H1 (cell line): ENCODE measurements around the gene PRPF39. TPM values are rescaled to one million over a fixed set of nuclear protein-coding genes. Genes with fewer than 3 reads are reported as not detected.

Experiments
- CTCF ChIA-PET: fragments of 300-600 bp; sonication (Branson Sonifier 250); formaldehyde crosslinking; loops from one replicate; lab custom pipeline; 2021; ENCODE audit not compliant: partially characterized antibody; lab: Charles Lee
- POLR2A ChIA-PET: fragments of 300-600 bp; sonication (Branson Sonifier 250); formaldehyde crosslinking; loops from one replicate; lab custom pipeline; 2021; ENCODE audit warnings: inconsistent platforms; ENCODE audit not compliant: partially characterized antibody; lab: Charles Lee
- DNase-seq, 2 experiments: peaks; one replicate each; pipeline versions ENCODE4 v3.0.0 to v3.0.0-alpha.2; 2010 to 2022; ENCODE audit warnings: low spot score in 2 of 2, low read depth in 1 of 2, mixed read lengths in 1 of 2
- FAIRE-seq: peaks from 2 replicates; lab custom pipeline; 2011; peaks lifted over from hg19 to GRCh38; lab: Jason Lieb, UNC
- H2AFZ ChIP-seq: 2 replicates; pipeline ENCODE4 v1.8.1; 2012; ENCODE audit warnings: low read length, inconsistent platforms
- H2AK5ac ChIP-seq: 2 replicates; pipeline ENCODE4 v1.6.1; 2013; ENCODE audit warnings: low read depth, low read length
- H2BK120ac ChIP-seq: replicated peaks from 2 replicates; pipeline ENCODE3; 2013; ENCODE audit warnings: low read depth, low read length, inconsistent platforms
- H2BK12ac ChIP-seq: 2 replicates; pipeline ENCODE4 v1.6.1; 2013; ENCODE audit warnings: low read depth, low read length
- H2BK15ac ChIP-seq: 2 replicates; pipeline ENCODE4 v1.6.1; 2013; ENCODE audit warnings: low read length
- H2BK20ac ChIP-seq: 2 replicates; pipeline ENCODE4 v1.6.1; 2013; ENCODE audit warnings: low read length
- H2BK5ac ChIP-seq: 2 replicates; pipeline ENCODE4 v1.6.1; 2013; ENCODE audit warnings: low read depth, low read length
- H3K14ac ChIP-seq: 2 replicates; pipeline ENCODE4 v1.6.1; 2013; ENCODE audit warnings: inconsistent platforms; ENCODE audit not compliant: insufficient read length
- H3K18ac ChIP-seq: 2 replicates; pipeline ENCODE4 v1.6.1; 2013; ENCODE audit warnings: low read length; ENCODE audit errors: extremely low read depth
- H3K23ac ChIP-seq: 2 replicates; pipeline ENCODE4 v1.6.1; 2013; ENCODE audit warnings: inconsistent platforms; ENCODE audit not compliant: insufficient read length
- H3K23me2 ChIP-seq: 2 replicates; pipeline ENCODE4 v1.6.1; 2013; ENCODE audit warnings: low read depth, low read length
- H3K27ac ChIP-seq: 2 replicates; pipeline ENCODE4 v1.6.1; 2011; ENCODE audit warnings: low read depth, low read length, inconsistent platforms
- H3K27me3 ChIP-seq, 4 experiments: replicated peaks in 1 of 4; 1 replicate in 1 of 4; 2 replicates in 3 of 4; pipeline versions ENCODE4 v1.6.1 to v1.8.1; 2011 to 2013; ENCODE audit warnings: low read length in 3 of 4, mild to moderate bottlenecking in 3 of 4, inconsistent platforms in 2 of 4, mixed read lengths in 2 of 4, moderate library complexity in 1 of 4; ENCODE audit not compliant: control insufficient read depth in 3 of 4, insufficient read depth in 3 of 4; ENCODE audit errors: extremely low read depth in 1 of 4
- H3K36me3 ChIP-seq, 4 experiments: 2 replicates each; pipeline versions ENCODE4 v1.6.1 to v1.8.1; 2011 to 2013; ENCODE audit warnings: mild to moderate bottlenecking in 4 of 4, low read length in 3 of 4, moderate library complexity in 2 of 4, control low read depth in 1 of 4, inconsistent platforms in 1 of 4; ENCODE audit not compliant: insufficient read depth in 4 of 4, control insufficient read depth in 2 of 4
- H3K4ac ChIP-seq: replicated peaks from 2 replicates; pipeline ENCODE3; 2013; ENCODE audit warnings: low read length, low read depth, mixed read lengths, inconsistent platforms; ENCODE audit not compliant: insufficient read length
- H3K4me1 ChIP-seq, 4 experiments: replicated peaks in 1 of 4; 1 replicate in 1 of 4; 2 replicates in 3 of 4; pipeline versions ENCODE4 v1.6.1 to v1.8.1; 2011 to 2013; ENCODE audit warnings: low read length in 3 of 4, inconsistent platforms in 2 of 4, mixed read lengths in 1 of 4; ENCODE audit not compliant: insufficient read depth in 4 of 4, control insufficient read depth in 3 of 4
- H3K4me2 ChIP-seq, 2 experiments: 2 replicates each; pipeline versions ENCODE4 v1.6.1 to v1.8.1; 2011 to 2013; ENCODE audit warnings: low read depth in 2 of 2, low read length in 2 of 2, control low read depth in 1 of 2, inconsistent platforms in 1 of 2, mild to moderate bottlenecking in 1 of 2; ENCODE audit not compliant: insufficient read depth in 1 of 2
- H3K4me3 ChIP-seq, 4 experiments: fragments of 200-600, 300-600 bp in 1 of 4; sonication (generic), shearing (Covaris generic), sonication (Bioruptor Twin) in 1 of 4; 2 replicates each; pipeline versions ENCODE4 v1.5.1 to v1.8.1; 2011 to 2016; ENCODE audit warnings: low read length in 4 of 4, low read depth in 3 of 4, control low read depth in 2 of 4, inconsistent platforms in 2 of 4, mild to moderate bottlenecking in 2 of 4, mixed read lengths in 1 of 4, moderate library complexity in 1 of 4; ENCODE audit not compliant: insufficient read depth in 2 of 4; ENCODE audit errors: extremely low read depth in 1 of 4
- H3K56ac ChIP-seq: replicated peaks from 2 replicates; pipeline ENCODE3; 2013; ENCODE audit warnings: low read depth, mild to moderate bottlenecking, mixed read lengths, low read length, inconsistent platforms; ENCODE audit not compliant: insufficient read length
- H3K79me1 ChIP-seq: 2 replicates; pipeline ENCODE4 v1.6.1; 2013; ENCODE audit warnings: low read depth, low read length, control low read depth
- H3K79me2 ChIP-seq, 2 experiments: 2 replicates each; pipeline versions ENCODE4 v1.6.1 to v1.8.1; 2012 to 2013; ENCODE audit warnings: low read length in 2 of 2, mild to moderate bottlenecking in 2 of 2, inconsistent platforms in 1 of 2; ENCODE audit not compliant: insufficient read depth in 2 of 2, control insufficient read depth in 1 of 2
- H3K9ac ChIP-seq, 4 experiments: replicated peaks in 1 of 4; 1 replicate in 1 of 4; 2 replicates in 3 of 4; pipeline versions ENCODE4 v1.6.1 to v1.8.1; 2011 to 2013; ENCODE audit warnings: low read depth in 3 of 4, low read length in 3 of 4, control low read depth in 2 of 4, mild to moderate bottlenecking in 2 of 4, moderate library complexity in 2 of 4, inconsistent platforms in 1 of 4; ENCODE audit errors: extremely low read depth in 1 of 4
- H3K9me3 ChIP-seq, 2 experiments: 2 replicates each; pipeline versions ENCODE4 v1.6.1 to v1.8.1; 2012 to 2013; ENCODE audit warnings: mild to moderate bottlenecking in 2 of 2, moderate library complexity in 2 of 2, control low read depth in 1 of 2, inconsistent platforms in 1 of 2, low read depth in 1 of 2, low read length in 1 of 2, mixed read lengths in 1 of 2; ENCODE audit not compliant: insufficient read depth in 2 of 2
- H4K20me1 ChIP-seq, 2 experiments: replicated peaks in 1 of 2; 2 replicates each; pipeline versions ENCODE3 to v1.8.1; 2011 to 2013; ENCODE audit warnings: inconsistent platforms in 2 of 2, low read length in 2 of 2, mild to moderate bottlenecking in 1 of 2; ENCODE audit not compliant: insufficient read depth in 2 of 2, control insufficient read depth in 1 of 2
- H4K5ac ChIP-seq: 2 replicates; pipeline ENCODE4 v1.6.1; 2013; ENCODE audit warnings: low read length, low read depth, mixed read lengths, inconsistent platforms; ENCODE audit not compliant: insufficient read length
- H4K8ac ChIP-seq: 2 replicates; pipeline ENCODE4 v1.8.0; 2013; ENCODE audit warnings: mild to moderate bottlenecking, moderate library complexity, low read length, inconsistent platforms; ENCODE audit not compliant: insufficient read depth; ENCODE audit errors: extremely low read depth
- H4K91ac ChIP-seq: replicated peaks from 2 replicates; pipeline ENCODE3; 2013; ENCODE audit warnings: low read length, mixed read lengths, inconsistent platforms; ENCODE audit not compliant: insufficient read length
- ASH2L ChIP-seq: fragments of 200-600, 300-600 bp; sonication (generic); IDR thresholded peaks from one replicate; pipeline ENCODE4 v1.7.1; 2017; ENCODE audit warnings: low read length
- E2F6 ChIP-seq: IDR thresholded peaks from 2 replicates; pipeline ENCODE4 v1.6.1; 2012; ENCODE audit warnings: inconsistent platforms
- KDM1A ChIP-seq: fragments of 200-600, 300-600 bp; sonication (generic); IDR thresholded peaks from 2 replicates; pipeline ENCODE4 v1.7.1; 2016; ENCODE audit warnings: mild to moderate bottlenecking, low read length, borderline replicate concordance
- KDM4A ChIP-seq: IDR thresholded peaks from one replicate; pipeline ENCODE4 v1.7.1; 2012; ENCODE audit warnings: low read depth, mild to moderate bottlenecking, moderate library complexity, low read length, inconsistent platforms; ENCODE audit not compliant: severe bottlenecking
- PHF8 ChIP-seq: fragments of 200-600 bp; sonication (generic); conservative IDR thresholded peaks from 2 replicates; pipeline ENCODE4 v1.7.1; 2012; ENCODE audit warnings: low read depth, mild to moderate bottlenecking, inconsistent platforms, low read length, moderate library complexity
- RFX5 ChIP-seq: IDR thresholded peaks from 2 replicates; pipeline ENCODE4 v1.6.1; 2011; ENCODE audit warnings: low read depth, low read length, improper control_type of control experiment, borderline replicate concordance
- SIN3A ChIP-seq, 2 experiments: IDR thresholded peaks in 1 of 2; conservative IDR thresholded peaks in 1 of 2; 2 replicates each; pipeline ENCODE4 v1.6.1; 2011 to 2012; ENCODE audit warnings: low read length in 2 of 2, improper control_type of control experiment in 1 of 2, low read depth in 1 of 2, mild to moderate bottlenecking in 1 of 2
- SIX5 ChIP-seq: IDR thresholded peaks from 2 replicates; pipeline ENCODE4 v1.6.1; 2011; ENCODE audit warnings: mild to moderate bottlenecking, low read depth, low read length
- SRF ChIP-seq: IDR thresholded peaks from 2 replicates; pipeline ENCODE4 v1.6.1; 2011; ENCODE audit warnings: mild to moderate bottlenecking, low read depth, low read length, moderate library complexity
- TAF7 ChIP-seq: optimal IDR thresholded peaks from 2 replicates; pipeline ENCODE3; 2011; ENCODE audit warnings: low read depth, mild to moderate bottlenecking, inconsistent platforms, low read length, moderate library complexity, borderline replicate concordance
- USF2 ChIP-seq: IDR thresholded peaks from 2 replicates; pipeline ENCODE4 v1.6.1; 2011; ENCODE audit warnings: low read length, improper control_type of control experiment
- YY1 ChIP-seq: IDR thresholded peaks from 2 replicates; pipeline ENCODE4 v1.6.1; 2011; ENCODE audit warnings: low read depth, mild to moderate bottlenecking, low read length
- WGBS, 2 experiments: shearing (Covaris generic) in 1 of 2; methylation state at CpG; one replicate each; pipeline versions ENCODE4 v1.1.6 to v1.1.7; 2013 to 2015; ENCODE audit warnings: low lambda C conversion rate in 2 of 2, mixed read lengths in 2 of 2, inconsistent platforms in 1 of 2, low coverage in 1 of 2, missing lambda C conversion rate in 1 of 2; ENCODE audit not compliant: insufficient replicate concordance in 2 of 2, insufficient coverage in 1 of 2, insufficient read length in 1 of 2; ENCODE audit errors: extremely low coverage in 1 of 2, missing lambda C conversion rate in 1 of 2; 5-methylcytosine and 5-hydroxymethylcytosine counted together
- polyA plus RNA-seq, 7 experiments: library from polyadenylated mRNA; depleted of rRNA in 3 of 7; stranded (reverse) in 5 of 7; unstranded in 2 of 7; fragments of >200 nt in 5 of 7; fragments of 200-250 nt in 2 of 7; gene quantifications; 1 replicate in 5 of 7; 2 replicates in 1 of 7; 4 replicates in 1 of 7; pipeline versions ENCODE4 v1.2.1 to v1.2.3, GENCODE V29; 2011 to 2013; ENCODE audit warnings: missing spikeins in 2 of 7, mixed read lengths in 2 of 7
- total RNA-seq: library from RNA; stranded (reverse); fragmentation: NEBNext Ultra II Directional; extraction: Animal tissue kit (Norgen Biotek cat#: 25700); gene quantifications from 2 replicates; pipeline ENCODE4 v1.2.1, GENCODE V29; 2021

PRPF39 gene
- total and polyA plus RNA-seq, 2 of the 8 experiments (the other 6 are each of a cell fraction or from before 2014, with no cell fraction given) = 22.4 to 43.3 TPM

GRCh38 chr14:45096218-45096617, 12.3 kb downstream of the PRPF39 start:
- Histone ChIP-seq H3K27ac (no peak overlapping the region), H2BK15ac (no peak overlapping the region), H2BK12ac (no peak overlapping the region), H3K9ac (no peak overlapping the region), H3K4me3 (no peak overlapping the region), H3K4me2 (no peak overlapping the region), H3K4me1 (no peaks in the 10 kb centered on the region), H3K23ac (no peak overlapping the region), H3K4ac (no peak overlapping the region), H2BK20ac (no peak overlapping the region), H4K8ac (no peak overlapping the region; the same call in 1 of the 2 replicates), H2BK120ac (no peak overlapping the region), H2BK5ac (no peak overlapping the region), H4K5ac (no peak overlapping the region), H2AK5ac (no peak overlapping the region), H4K91ac (no peak overlapping the region), H3K56ac (no peak overlapping the region), H3K14ac (no peak overlapping the region), H2AFZ (no peak overlapping the region), H3K18ac (no peak overlapping the region), H3K23me2 (no peaks in the 10 kb centered on the region), H3K36me3 (peaks cover 5 to 50% (median 17%) of the 10 kb centered on the region in 4 experiments; a peak in 7 of 8 replicates), H3K9me3 (no peaks in the 10 kb centered on the region), H3K79me2 (peaks cover 3 to 40% of the 10 kb centered on the region in 2 experiments; a peak in 3 of 4 replicates), H4K20me1 (peaks cover 3 to 4% of the 10 kb centered on the region in 2 experiments), H3K27me3 (no peaks in the 10 kb centered on the region), H3K79me1 (no peaks in the 10 kb centered on the region; the same call in 1 of the 2 replicates)
- ChIA-PET CTCF (interaction anchor here (4.0 kb wide), 1 partner anchor 182 kb away, joined by 17 read pairs; no protein-coding TSS in a partner anchor), POLR2A (no interaction called here)
- FAIRE-seq (no peak), DNase-seq (no peak)
- WGBS, 2 experiments = 96% methylated on average over 4 of the region's 4 CpGs; no CpG with 5 or more reads in 1 of the 2 experiments
- TF ChIP-seq KDM4A (no peak), SRF (no peak), RFX5 (no peak), SIX5 (no peak), SIN3A (conservative IDR thresholded peaks at IDR 0.05 in 1 of 2, IDR thresholded peaks at IDR 0.05 in 1 of 2; ENCODE audit: low read depth in 1 of 2, low read length in 2 of 2) (no peak), USF2 (no peak), E2F6 (no peak), KDM1A (no peak), PHF8 (no peak), TAF7 (no peak), ASH2L (no peak), YY1 (no peak)
